Activated naive CD8-positive, alpha-beta T cell treated with anti-CD3 and anti-CD28 coated beads, Interleukin-2, amount 50 U/mL, for 24 hours (primary cell): ENCODE results near the gene MMAB.

ENCODE experiments used
- ATAC-seq: fragments of 150-1000 bp; cut with Tn5 transposase; one replicate; pipeline ENCODE4 v1.10.0; 2021
- DNase-seq: peaks from one replicate; pipeline ENCODE4 v3.0.0; 2021
- H3K27ac Mint-ChIP-seq: one replicate; pipeline ENCODE4 v1.8.0; 2021; ENCODE audit warnings: mild to moderate bottlenecking, mixed read lengths
- H3K27me3 Mint-ChIP-seq: one replicate; pipeline ENCODE4 v1.8.0; 2021; ENCODE audit warnings: mixed read lengths
- H3K36me3 Mint-ChIP-seq: one replicate; pipeline ENCODE4 v1.8.0; 2021; ENCODE audit warnings: low read depth, mixed read lengths
- H3K4me1 Mint-ChIP-seq: one replicate; pipeline ENCODE4 v1.8.0; 2021; ENCODE audit warnings: mixed read lengths
- H3K4me3 Mint-ChIP-seq: one replicate; pipeline ENCODE4 v1.8.0; 2021; ENCODE audit warnings: mild to moderate bottlenecking, moderate library complexity, mixed read lengths
- H3K9me3 Mint-ChIP-seq: one replicate; pipeline ENCODE4 v1.8.0; 2021; ENCODE audit warnings: mixed read lengths

MMAB gene

DNA sequence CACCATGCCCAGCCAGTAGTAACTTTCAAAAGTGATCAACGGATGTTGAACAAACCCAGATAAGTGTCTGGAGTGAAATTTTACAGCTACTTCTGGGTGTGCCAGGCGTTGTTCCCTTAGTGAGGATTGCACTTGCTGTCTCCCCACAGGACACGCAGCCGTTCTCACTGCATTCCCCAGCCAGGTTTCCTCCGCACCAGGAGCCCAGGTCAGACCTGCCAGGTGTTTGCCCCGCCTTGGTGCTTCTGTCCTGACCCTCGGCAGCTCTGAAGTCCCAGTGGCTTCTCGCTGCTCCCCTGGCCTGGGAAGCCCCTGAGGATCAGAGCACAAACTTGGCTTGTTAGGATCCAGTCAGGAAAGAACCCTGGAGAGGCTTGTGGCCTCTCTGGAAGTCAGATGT is 36.2 kb downstream of the MMAB start:
- H3K4me3 Mint-ChIP-seq: no peak overlapping the region
- ATAC-seq (no peak), DNase-seq (no peak)
- no peaks in the 10 kb centered on the region for H3K27me3 Mint-ChIP-seq
- H3K27ac Mint-ChIP-seq: no peak overlapping the region
- H3K4me1 Mint-ChIP-seq: no peaks in the 10 kb centered on the region
- no peaks in the 10 kb centered on the region for H3K9me3 Mint-ChIP-seq
- no peaks in the 10 kb centered on the region for H3K36me3 Mint-ChIP-seq

DNA sequence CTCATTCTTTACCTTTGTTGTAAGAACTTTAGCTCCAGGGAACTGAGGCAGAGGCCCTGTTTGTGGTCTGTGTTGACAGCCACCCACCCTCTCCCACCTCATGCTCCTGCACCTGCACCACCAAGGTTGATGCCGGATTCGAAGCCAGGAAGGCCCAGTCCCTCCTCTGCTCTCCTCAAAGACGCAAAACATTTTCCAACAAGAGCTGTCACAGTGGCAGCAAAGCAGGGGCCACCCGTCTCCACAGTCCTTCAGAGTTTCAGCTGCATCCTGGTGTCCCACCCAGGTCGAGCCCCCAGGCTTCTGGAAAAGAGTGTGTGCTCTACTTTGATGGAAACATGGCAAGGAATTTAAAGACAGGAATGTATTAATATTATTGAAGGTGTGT is 37.4 kb downstream of the MMAB start:
- Mint-ChIP-seq H3K4me1 (no peaks in the 10 kb centered on the region), H3K9me3 (no peaks in the 10 kb centered on the region)

DNA sequence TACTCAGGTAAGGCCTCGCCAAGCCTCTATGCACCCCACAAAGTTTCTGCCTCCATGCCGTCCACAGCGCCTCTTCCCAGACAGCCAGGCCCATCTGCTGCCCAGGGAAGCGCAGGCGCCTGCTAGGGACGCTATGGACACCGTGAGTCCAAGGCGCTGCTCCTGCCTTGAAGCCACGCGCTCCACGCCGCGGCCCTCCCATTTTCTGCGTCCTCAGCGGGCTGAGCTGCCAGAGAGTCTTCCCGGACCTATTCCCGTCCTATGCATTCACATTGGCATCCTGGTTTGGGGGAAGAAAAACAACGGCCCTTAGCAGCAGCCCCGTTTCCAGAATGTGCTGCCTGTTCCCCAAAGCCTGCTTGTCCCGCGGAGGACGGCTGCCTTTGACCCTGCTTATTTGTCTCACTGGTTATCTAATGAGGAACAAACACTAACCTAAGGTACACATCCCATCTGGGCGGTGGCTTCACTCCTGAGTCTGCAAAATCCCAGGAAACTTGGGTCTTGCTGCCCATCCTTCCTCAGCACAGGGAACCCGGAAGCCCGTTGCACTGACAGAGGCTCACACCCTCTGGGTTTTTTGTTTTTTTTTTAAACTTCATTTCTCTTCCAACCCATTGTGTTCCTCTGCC is 38.0 kb downstream of the MMAB start:
- no peak for ATAC-seq
- H3K27me3 Mint-ChIP-seq: no peaks in the 10 kb centered on the region
- H3K4me3 Mint-ChIP-seq: no peak overlapping the region
- DNase-seq: no peak
- H3K9me3 Mint-ChIP-seq: no peaks in the 10 kb centered on the region
- no peak overlapping the region for H3K27ac Mint-ChIP-seq
- H3K36me3 Mint-ChIP-seq: no peaks in the 10 kb centered on the region
- no peaks in the 10 kb centered on the region for H3K4me1 Mint-ChIP-seq

More for the DNA sequence above, 37.4 kb downstream of the MMAB start:
- no peaks in the 10 kb centered on the region for H3K27me3 Mint-ChIP-seq
- no peak for DNase-seq
- no peak for ATAC-seq
- no peak overlapping the region for H3K4me3 Mint-ChIP-seq
- H3K27ac Mint-ChIP-seq: no peak overlapping the region
- H3K36me3 Mint-ChIP-seq: no peaks in the 10 kb centered on the region

DNA sequence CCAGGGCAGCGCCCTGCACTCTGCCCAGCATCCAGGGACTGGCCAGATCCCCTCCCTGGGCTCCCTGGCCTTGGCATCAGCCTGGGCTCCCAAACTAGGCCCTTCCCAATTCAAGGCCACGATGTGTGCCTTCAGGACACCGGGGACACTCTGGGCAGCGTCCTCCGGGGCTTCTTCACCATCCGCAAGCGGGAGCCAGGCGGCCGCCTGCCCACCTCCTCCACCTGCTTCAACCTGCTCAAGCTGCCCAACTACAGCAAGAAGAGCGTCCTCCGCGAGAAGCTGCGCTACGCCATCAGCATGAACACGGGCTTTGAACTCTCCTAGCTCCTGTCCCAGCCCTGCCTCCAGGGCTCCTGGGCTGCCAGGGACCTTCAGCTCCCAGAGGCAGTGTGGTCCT is 38.8 kb downstream of the MMAB start:
- Mint-ChIP-seq H3K4me3 (no peak overlapping the region), H3K9me3 (no peaks in the 10 kb centered on the region), H3K36me3 (no peaks in the 10 kb centered on the region), H3K4me1 (no peaks in the 10 kb centered on the region), H3K27ac (no peak overlapping the region), H3K27me3 (no peaks in the 10 kb centered on the region)
- no peak for DNase-seq
- no peak for ATAC-seq

DNA sequence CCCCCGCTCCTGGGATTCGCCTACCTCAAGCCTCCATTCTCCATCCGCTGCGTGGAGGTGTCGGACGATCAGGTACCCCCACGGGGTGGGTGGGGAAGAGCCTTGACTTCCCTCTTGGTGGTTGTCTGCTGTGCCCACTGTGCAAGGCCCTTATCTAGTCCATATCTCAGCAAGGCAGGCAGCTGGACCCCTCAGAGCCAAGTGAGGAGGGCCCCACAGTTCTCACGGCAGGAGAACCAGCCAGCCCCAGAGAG is 39.9 kb downstream of the MMAB start:
- Mint-ChIP-seq H3K36me3 (no peaks in the 10 kb centered on the region), H3K4me3 (no peak overlapping the region), H3K4me1 (no peaks in the 10 kb centered on the region), H3K27ac (no peak overlapping the region), H3K27me3 (no peaks in the 10 kb centered on the region), H3K9me3 (no peaks in the 10 kb centered on the region)
- no peak for DNase-seq
- ATAC-seq: no peak

DNA sequence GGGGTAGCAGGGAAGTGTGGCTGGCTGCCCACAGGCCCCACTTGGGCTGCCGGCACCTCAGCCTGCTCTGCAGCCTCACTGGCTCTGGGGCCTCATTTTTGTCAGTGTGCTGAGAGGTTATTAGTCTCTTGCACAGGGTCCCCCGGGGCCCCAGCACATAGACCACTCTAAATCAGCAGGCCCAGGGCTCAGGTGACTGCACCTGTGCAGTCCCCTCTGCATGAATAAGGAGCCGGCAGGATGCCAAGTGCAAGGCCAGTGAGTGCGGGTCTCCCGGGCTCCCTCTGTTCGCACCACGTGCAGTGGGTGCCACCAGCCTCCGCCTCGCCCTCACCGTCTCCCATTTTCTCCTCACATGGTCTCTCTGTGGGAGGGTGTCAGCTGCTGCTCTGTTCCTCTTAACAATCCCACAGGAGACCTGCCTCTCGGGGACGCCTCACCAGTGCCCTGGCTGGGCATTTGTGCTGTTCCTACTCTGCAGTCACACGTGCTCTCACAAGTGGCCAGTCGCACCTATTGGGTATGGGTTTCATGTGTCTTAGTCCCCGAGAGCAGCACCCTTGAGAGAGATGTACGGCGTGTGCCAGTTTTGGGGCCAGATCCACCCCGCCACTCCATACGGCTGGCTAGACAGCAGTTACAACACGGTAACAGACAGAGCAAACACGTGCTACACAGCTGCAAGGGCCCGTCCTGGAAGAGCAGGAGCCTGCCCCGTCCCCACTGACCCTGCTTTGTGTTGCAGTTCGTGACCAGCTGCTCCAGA is 40.4 kb downstream of the MMAB start:
- Mint-ChIP-seq H3K9me3 (no peaks in the 10 kb centered on the region), H3K4me1 (no peaks in the 10 kb centered on the region), H3K36me3 (no peaks in the 10 kb centered on the region), H3K27ac (no peak overlapping the region), H3K27me3 (no peaks in the 10 kb centered on the region), H3K4me3 (no peak overlapping the region)
- DNase-seq (no peak), ATAC-seq (no peak)

DNA sequence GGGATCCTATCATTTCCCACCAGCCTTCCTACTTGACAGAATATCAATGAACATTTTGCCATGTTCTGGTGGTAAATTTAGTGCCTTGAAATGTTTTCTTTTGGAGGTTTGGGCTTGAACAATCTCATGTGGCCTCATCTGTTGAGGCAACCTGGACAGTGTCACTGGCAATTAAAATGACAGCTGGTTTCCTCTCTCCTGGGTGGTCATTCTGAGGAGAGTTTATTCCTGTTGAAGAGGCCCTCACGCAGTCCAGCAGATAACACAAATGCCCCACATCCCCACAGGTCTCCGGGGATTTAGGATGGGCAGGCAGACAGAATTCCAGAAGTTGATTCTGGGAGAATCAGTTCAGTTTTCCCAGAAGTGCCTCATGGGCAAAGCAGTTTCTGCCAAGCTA is 41.9 kb downstream of the MMAB start:
- H3K4me3 Mint-ChIP-seq: no peak overlapping the region
- H3K27ac Mint-ChIP-seq: no peak overlapping the region
- H3K27me3 Mint-ChIP-seq: no peaks in the 10 kb centered on the region
- no peaks in the 10 kb centered on the region for H3K4me1 Mint-ChIP-seq
- H3K36me3 Mint-ChIP-seq: no peaks in the 10 kb centered on the region
- H3K9me3 Mint-ChIP-seq: no peaks in the 10 kb centered on the region
- ATAC-seq (no peak), DNase-seq (no peak)

DNA sequence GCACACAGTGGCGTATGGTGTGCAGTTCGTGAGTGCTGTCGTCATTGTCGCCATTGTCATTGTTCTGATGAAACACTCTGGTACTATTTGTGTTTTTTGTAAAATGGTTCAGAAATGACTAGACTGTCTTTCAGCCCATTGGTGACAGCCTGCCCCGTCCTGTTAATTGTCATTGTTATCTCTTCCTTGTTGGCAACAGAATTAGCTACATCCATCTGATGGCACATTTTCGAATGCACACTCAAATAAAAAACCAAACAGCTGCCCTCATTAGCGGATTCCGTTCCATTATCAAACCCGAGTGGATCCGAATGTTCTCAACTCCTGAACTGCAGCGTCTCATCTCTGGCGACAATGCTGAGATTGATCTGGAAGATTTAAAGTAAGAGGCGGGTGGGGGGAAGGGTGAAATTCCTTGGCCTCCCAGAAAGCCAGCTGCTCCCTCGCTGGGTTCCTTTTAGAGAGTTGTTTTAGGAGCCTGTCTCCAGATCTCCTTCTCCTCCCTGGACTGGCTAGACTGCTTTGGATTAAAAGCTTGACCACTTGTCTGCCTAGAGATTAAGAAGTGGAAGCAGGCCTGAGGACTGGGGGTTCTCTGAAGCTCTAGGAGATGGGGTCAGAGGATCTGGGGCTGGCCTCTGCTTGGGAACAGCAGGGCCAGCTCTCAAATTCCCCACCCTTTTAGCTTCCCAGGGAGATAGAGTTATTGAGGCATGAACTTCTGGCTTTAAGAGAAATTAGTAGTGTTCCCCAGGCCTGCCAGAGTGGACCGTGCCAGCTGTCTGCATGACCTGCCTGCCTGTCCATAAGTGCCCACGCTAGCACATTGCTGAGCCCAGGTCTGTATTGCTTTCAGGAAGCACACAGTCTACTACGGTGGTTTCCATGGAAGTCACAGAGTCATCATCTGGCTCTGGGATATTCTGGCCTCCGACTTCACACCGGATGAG is 43.3 kb downstream of the MMAB start:
- H3K27me3 Mint-ChIP-seq: no peaks in the 10 kb centered on the region
- H3K4me3 Mint-ChIP-seq: no peak overlapping the region
- peaks cover 5% of the 10 kb centered on the region for H3K36me3 Mint-ChIP-seq
- DNase-seq: no peak
- no peak for ATAC-seq
- H3K4me1 Mint-ChIP-seq: no peaks in the 10 kb centered on the region
- no peaks in the 10 kb centered on the region for H3K9me3 Mint-ChIP-seq
- H3K27ac Mint-ChIP-seq: no peak overlapping the region

DNA sequence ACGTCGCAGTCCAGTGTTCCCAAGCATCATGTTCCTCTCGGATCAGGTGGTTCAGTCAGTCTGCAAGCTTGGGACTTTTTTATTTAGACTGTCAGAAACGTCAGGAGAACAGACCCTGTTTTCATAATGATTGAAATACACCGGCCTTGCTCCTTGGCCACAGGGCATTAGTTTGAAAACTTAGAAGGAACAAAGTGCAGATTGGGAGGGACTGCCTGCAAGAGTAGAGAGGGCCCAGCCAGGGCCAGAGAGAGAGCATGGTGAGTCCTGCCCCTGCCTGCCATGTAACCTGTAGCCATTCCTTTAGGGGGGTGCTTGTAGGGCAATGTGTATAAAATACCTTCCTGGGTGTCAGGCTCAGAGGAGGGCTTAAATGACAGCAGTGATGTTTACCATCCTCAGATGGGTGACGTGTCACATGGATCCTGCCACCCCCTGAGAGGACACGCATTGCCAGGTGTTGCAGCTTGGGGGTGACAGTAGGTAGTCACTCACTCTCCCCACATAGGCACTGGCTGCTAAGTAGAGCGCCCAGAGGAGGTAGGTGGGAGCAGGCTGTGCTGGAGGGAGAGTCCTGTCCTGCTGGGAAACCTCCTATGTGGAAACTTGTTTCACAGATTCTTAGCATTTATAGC is 45.7 kb downstream of the MMAB start:
- no peaks in the 10 kb centered on the region for H3K4me1 Mint-ChIP-seq
- DNase-seq: no peak
- ATAC-seq: no peak
- H3K27me3 Mint-ChIP-seq: no peaks in the 10 kb centered on the region
- no peak overlapping the region for H3K4me3 Mint-ChIP-seq
- no peaks in the 10 kb centered on the region for H3K9me3 Mint-ChIP-seq
- peak overlapping the region; percentile 26 for H3K27ac Mint-ChIP-seq
- H3K36me3 Mint-ChIP-seq: peaks cover 5% of the 10 kb centered on the region

DNA sequence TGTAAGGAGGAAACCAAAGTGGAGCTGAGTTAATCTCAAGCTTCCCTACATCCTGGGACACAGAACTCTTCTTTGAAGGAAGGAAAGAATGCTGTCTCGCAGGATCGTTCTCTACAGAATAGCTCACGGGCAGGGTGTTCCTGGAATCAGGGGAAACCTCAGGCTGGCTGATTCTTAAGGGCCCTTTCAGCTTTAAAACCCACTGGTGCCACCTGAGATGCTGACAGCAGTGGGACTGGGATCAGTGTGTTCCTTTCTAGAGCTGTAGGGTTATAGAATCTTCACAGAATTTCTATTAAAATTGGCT is 48.1 kb downstream of the MMAB start:
- ATAC-seq: no peak
- no peak for DNase-seq
- Mint-ChIP-seq H3K27me3 (no peaks in the 10 kb centered on the region), H3K4me3 (no peak overlapping the region), H3K4me1 (no peaks in the 10 kb centered on the region), H3K9me3 (no peaks in the 10 kb centered on the region), H3K27ac (no peak overlapping the region), H3K36me3 (peaks cover 8% of the 10 kb centered on the region)

DNA sequence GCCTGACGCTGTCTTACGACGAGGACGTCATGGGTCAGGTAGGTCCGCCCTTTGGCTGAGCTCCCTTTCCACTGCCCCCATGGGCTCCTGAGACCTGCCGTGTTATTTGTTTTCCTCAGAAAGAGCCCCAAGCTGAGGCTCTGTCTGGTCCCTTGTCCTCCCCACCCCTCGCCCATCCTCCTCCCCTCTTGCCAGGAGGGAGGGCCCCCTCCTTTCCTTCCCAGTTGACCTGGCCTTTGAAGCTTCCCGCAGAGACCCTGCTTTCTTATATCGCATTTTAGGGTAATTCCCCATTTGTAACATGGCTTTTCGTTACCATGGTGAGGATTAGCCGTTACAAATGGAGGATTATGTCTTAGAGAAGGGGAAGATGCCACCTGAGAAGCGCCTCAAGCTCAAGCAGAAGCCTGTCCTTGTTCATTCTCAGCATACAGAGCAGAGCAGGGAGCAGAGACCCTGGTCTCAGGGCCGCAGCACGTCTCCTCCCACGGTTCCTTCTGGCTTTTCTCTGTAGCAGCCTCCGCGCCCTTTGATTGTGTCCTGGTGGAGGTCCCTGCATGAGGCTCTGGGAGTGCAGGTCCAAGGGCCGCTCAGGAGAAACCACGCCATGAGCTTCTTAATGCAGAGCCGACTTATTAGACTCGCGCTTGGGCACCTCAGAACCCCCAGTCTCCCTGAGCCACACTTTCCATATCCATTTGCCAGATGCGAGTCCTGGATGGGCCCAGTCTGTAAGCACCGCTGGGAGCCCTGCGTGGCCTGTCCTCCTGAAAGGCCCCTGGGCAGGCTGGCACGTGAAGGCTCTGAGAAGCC is 48.6 kb downstream of the MMAB start:
- H3K36me3 Mint-ChIP-seq: peaks cover 8% of the 10 kb centered on the region
- no peak overlapping the region for H3K4me3 Mint-ChIP-seq
- ATAC-seq (no peak), DNase-seq (no peak)
- H3K4me1 Mint-ChIP-seq: no peaks in the 10 kb centered on the region
- H3K27me3 Mint-ChIP-seq: no peaks in the 10 kb centered on the region
- no peaks in the 10 kb centered on the region for H3K9me3 Mint-ChIP-seq
- H3K27ac Mint-ChIP-seq: no peak overlapping the region

DNA sequence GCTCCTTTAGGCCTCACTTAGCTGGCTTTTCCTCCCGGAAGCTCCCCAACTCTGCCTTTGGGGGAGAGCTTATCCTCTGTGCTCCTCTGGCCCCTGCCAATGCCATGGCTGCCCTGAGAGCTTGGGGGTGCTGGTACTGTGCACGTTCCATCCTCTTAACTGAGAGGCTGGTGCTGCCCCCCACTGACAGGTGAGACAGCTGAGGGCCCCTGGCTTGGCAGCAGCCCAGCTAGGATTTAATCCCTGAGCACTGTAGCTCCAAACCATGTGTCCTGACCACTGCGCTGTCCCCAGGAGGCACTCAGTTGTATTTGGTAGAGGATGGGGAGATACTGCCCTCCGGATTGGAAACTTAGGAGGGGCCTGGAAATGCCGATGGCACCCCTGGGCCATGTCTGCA is 49.8 kb downstream of the MMAB start:
- no peak overlapping the region for H3K27ac Mint-ChIP-seq
- H3K4me1 Mint-ChIP-seq: no peaks in the 10 kb centered on the region
- ATAC-seq (no peak), DNase-seq (no peak)
- peaks cover 17% of the 10 kb centered on the region for H3K36me3 Mint-ChIP-seq
- no peak overlapping the region for H3K4me3 Mint-ChIP-seq
- H3K27me3 Mint-ChIP-seq: no peaks in the 10 kb centered on the region
- H3K9me3 Mint-ChIP-seq: no peaks in the 10 kb centered on the region

DNA sequence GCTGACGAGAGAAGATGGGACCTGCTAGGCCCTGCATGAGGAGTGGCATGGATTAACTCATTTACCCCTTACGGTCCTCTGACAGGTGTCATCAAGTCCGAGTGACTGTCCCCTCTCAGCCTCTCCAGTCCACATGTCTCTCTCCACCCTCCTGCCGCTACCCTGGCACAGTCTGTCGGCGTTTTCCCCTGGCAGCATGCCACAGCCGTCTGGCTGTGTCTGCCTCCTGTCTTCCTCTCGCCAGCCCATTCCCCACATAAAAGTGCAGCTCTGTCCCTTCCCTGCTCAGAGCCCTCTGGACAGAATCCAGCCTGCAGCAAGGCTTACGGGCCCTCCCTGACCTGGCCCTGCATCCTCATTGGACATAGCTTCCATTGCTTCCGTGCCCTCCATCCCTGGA is 50.2 kb downstream of the MMAB start:
- DNase-seq (no peak), ATAC-seq (no peak)
- Mint-ChIP-seq H3K27me3 (no peaks in the 10 kb centered on the region), H3K4me1 (no peaks in the 10 kb centered on the region), H3K4me3 (no peak overlapping the region), H3K9me3 (no peaks in the 10 kb centered on the region), H3K36me3 (peaks cover 20% of the 10 kb centered on the region), H3K27ac (no peak overlapping the region)

DNA sequence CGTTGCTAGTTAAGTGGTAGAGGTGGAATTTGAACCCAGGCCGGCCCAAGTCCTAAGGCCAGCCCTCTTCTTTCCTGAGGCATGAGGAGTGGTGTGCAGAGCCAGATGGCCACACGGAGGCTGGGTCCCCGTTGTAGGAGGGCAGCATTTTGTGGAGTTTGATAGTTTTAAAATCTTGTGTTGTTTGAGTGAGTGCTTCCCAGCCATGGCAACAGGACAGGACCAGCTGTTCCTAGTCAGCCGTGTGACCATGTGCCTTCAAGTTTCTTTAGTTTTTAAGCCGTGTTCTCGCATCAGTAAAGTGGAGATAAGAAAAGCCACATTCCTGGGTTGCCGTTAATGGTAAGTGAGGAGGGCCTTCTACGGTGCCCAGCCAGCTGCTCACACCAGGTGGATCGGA is 51.5 kb downstream of the MMAB start:
- Mint-ChIP-seq H3K27ac (no peak overlapping the region), H3K27me3 (no peaks in the 10 kb centered on the region), H3K4me1 (no peaks in the 10 kb centered on the region), H3K9me3 (no peaks in the 10 kb centered on the region), H3K36me3 (peaks cover 29% of the 10 kb centered on the region), H3K4me3 (no peak overlapping the region)
- DNase-seq: no peak
- ATAC-seq: no peak
